Keratinocyte (primary cell): ENCODE results near the gene LHPP. TPM values are rescaled to one million over a fixed set of nuclear protein-coding genes. Genes with fewer than 3 reads are reported as not detected.
A peak's percentile ranks its signal among the peaks of the same experiment; 100 is the strongest.

Source experiments
- DNase-seq: peaks from one replicate; pipeline ENCODE4 v3.0.0-alpha.2; 2011; ENCODE audit warnings: low read depth, missing footprints, low spot score
- FAIRE-seq: peaks from 2 replicates; lab custom pipeline; 2011; peaks lifted over from hg19 to GRCh38; lab: Jason Lieb, UNC
- H2AFZ ChIP-seq: 2 replicates; pipeline ENCODE4 v1.6.0; 2012; ENCODE audit warnings: low read length, control low read depth, inconsistent platforms; ENCODE audit not compliant: control insufficient read depth
- H3K27ac ChIP-seq: 2 replicates; pipeline ENCODE4 v1.5.1; 2011; ENCODE audit warnings: low read length; ENCODE audit not compliant: control insufficient read depth, insufficient read depth
- H3K27me3 ChIP-seq: 3 replicates; pipeline ENCODE4 v1.6.0; 2011; ENCODE audit warnings: low read length; ENCODE audit not compliant: control insufficient read depth, insufficient read depth; ENCODE audit errors: extremely low read depth
- H3K36me3 ChIP-seq, 2 experiments: 2 replicates in 1 of 2; 3 replicates in 1 of 2; pipeline ENCODE4 v1.5.1; 2011; ENCODE audit warnings: low read length in 2 of 2, mild to moderate bottlenecking in 1 of 2; ENCODE audit not compliant: control insufficient read depth in 2 of 2, insufficient read depth in 2 of 2; ENCODE audit errors: extremely low read depth in 1 of 2
- H3K4me1 ChIP-seq: 3 replicates; pipeline ENCODE4 v1.5.1; 2011; ENCODE audit warnings: low read length; ENCODE audit not compliant: control insufficient read depth, insufficient read depth; ENCODE audit errors: extremely low read depth
- H3K4me2 ChIP-seq: 3 replicates; pipeline ENCODE4 v1.6.0; 2011; ENCODE audit warnings: low read depth, low read length; ENCODE audit not compliant: control insufficient read depth, insufficient read depth; ENCODE audit errors: extremely low read depth
- H3K4me3 ChIP-seq, 3 experiments: fragments of 200-600 bp in 1 of 3; sonication (generic) in 1 of 3; 2 replicates in 2 of 3; 3 replicates in 1 of 3; pipeline ENCODE4 v1.5.1; 2011 to 2016; ENCODE audit warnings: low read length in 3 of 3, mild to moderate bottlenecking in 3 of 3, control low read depth in 2 of 3, inconsistent platforms in 1 of 3, low read depth in 1 of 3, mixed read lengths in 1 of 3, mixed run types in 1 of 3, moderate library complexity in 1 of 3; ENCODE audit not compliant: control insufficient read depth in 2 of 3, insufficient read depth in 2 of 3; ENCODE audit errors: extremely low read depth in 1 of 3
- H3K79me2 ChIP-seq: 2 replicates; pipeline ENCODE4 v1.6.0; 2012; ENCODE audit warnings: low read length; ENCODE audit not compliant: control insufficient read depth, insufficient read depth
- H3K9ac ChIP-seq: 3 replicates; pipeline ENCODE4 v1.6.0; 2011; ENCODE audit warnings: low read length; ENCODE audit not compliant: control insufficient read depth, insufficient read depth; ENCODE audit errors: extremely low read depth
- H3K9me1 ChIP-seq: 3 replicates; pipeline ENCODE4 v1.6.0; 2011; ENCODE audit warnings: low read length; ENCODE audit not compliant: control insufficient read depth, insufficient read depth; ENCODE audit errors: extremely low read depth
- H3K9me3 ChIP-seq: 2 replicates; pipeline ENCODE4 v1.5.1; 2012; ENCODE audit warnings: low read depth, low read length; ENCODE audit not compliant: control insufficient read depth
- H4K20me1 ChIP-seq: 3 replicates; pipeline ENCODE4 v1.6.0; 2011; ENCODE audit warnings: low read length; ENCODE audit not compliant: control insufficient read depth, insufficient read depth; ENCODE audit errors: extremely low read depth
- CTCF ChIP-seq, 3 experiments: IDR thresholded peaks in 1 of 3; conservative IDR thresholded peaks in 1 of 3; optimal IDR thresholded peaks in 1 of 3; 2 replicates in 2 of 3; 3 replicates in 1 of 3; pipeline versions ENCODE3 to v1.5.1; 2011; ENCODE audit warnings: low read length in 3 of 3, mild to moderate bottlenecking in 3 of 3, moderate library complexity in 2 of 3, control low read depth in 1 of 3, inconsistent platforms in 1 of 3; ENCODE audit not compliant: insufficient read depth in 2 of 3; ENCODE audit errors: extremely low read depth in 1 of 3
- EZH2 ChIP-seq: IDR thresholded peaks from one replicate; pipeline ENCODE4 v1.6.1; 2012; ENCODE audit warnings: inconsistent platforms, mild to moderate bottlenecking, low read length, moderate library complexity
- dilution Hi-C: fragments of 300-500 bp; cut with MboI; formaldehyde crosslinking; loops from one replicate; pipeline ENCODE4 v1.7.0; 2020; ENCODE audit warnings: low sequenced_read_pairs; ENCODE audit not compliant: extremely low pct_ligation_motif_present
- polyA plus RNA-seq, 5 experiments: library from polyadenylated mRNA; depleted of rRNA in 3 of 5; stranded (reverse) in 3 of 5; stranded (forward) in 1 of 5; unstranded in 1 of 5; fragments of >200 nt; gene quantifications; 1 replicate in 1 of 5; 2 replicates in 3 of 5; 3 replicates in 1 of 5; pipeline versions ENCODE4 v1.2.1 to v1.2.3, GENCODE V29; 2011 to 2012; ENCODE audit warnings: missing spikeins in 2 of 5, low read depth in 1 of 5, low replicate concordance in 1 of 5

LHPP gene
- polyA plus RNA-seq, 1 donor (not counting 4 experiments of a cell fraction or from before 2014, with no cell fraction given): 13.1 TPM

- H3K79me2 ChIP-seq: peaks cover 5% of the 10 kb centered on the region
- H3K27me3 ChIP-seq: no peaks in the 10 kb centered on the region
- no peak overlapping the region for H3K4me2 ChIP-seq
- peak overlapping the region; percentile 49 for H2AFZ ChIP-seq
- FAIRE-seq (peak; percentile 36), DNase-seq (no peak)
- peaks cover 8% of the 10 kb centered on the region for H3K4me1 ChIP-seq
- no peaks in the 10 kb centered on the region for H4K20me1 ChIP-seq
- no peaks in the 10 kb centered on the region for H3K9me1 ChIP-seq
- no peak overlapping the region for H3K4me3 ChIP-seq
- dilution Hi-C loops: no loop called here
- H3K27ac ChIP-seq: no peak overlapping the region
- H3K9ac ChIP-seq: no peak overlapping the region
- H3K36me3 ChIP-seq: no peaks in the 10 kb centered on the region
- no peak for TF ChIP-seq EZH2
- H3K9me3 ChIP-seq: no peaks in the 10 kb centered on the region
Observed at GRCh38 chr10:124458889-124459288, 2.7 kb upstream of the LHPP start.

- peaks cover 7% of the 10 kb centered on the region for H3K79me2 ChIP-seq
- no peak overlapping the region for H3K9ac ChIP-seq
- no peak for FAIRE-seq
- H3K9me1 ChIP-seq: no peaks in the 10 kb centered on the region
- DNase-seq: no peak
- no peak overlapping the region for H2AFZ ChIP-seq
- no peaks in the 10 kb centered on the region for H4K20me1 ChIP-seq
- no peaks in the 10 kb centered on the region for H3K9me3 ChIP-seq
- dilution Hi-C loops: no loop called here
- no peaks in the 10 kb centered on the region for H3K36me3 ChIP-seq
- H3K4me2 ChIP-seq: no peak overlapping the region
- peaks cover 8% of the 10 kb centered on the region for H3K4me1 ChIP-seq
- H3K4me3 ChIP-seq: no peak overlapping the region
- TF ChIP-seq EZH2: no peak
- TF ChIP-seq CTCF (optimal IDR thresholded peaks at IDR 0.05 in 1 of 3, IDR thresholded peaks at IDR 0.05 in 1 of 3, conservative IDR thresholded peaks at IDR 0.05 in 1 of 3; ENCODE audit: extremely low read depth in 1 of 3, insufficient read depth in 2 of 3, low read length in 3 of 3): no peak
- H3K27ac ChIP-seq: no peak overlapping the region
- no peaks in the 10 kb centered on the region for H3K27me3 ChIP-seq
Observed at GRCh38 chr10:124459395-124459794, 2.2 kb upstream of the LHPP start.

DNA sequence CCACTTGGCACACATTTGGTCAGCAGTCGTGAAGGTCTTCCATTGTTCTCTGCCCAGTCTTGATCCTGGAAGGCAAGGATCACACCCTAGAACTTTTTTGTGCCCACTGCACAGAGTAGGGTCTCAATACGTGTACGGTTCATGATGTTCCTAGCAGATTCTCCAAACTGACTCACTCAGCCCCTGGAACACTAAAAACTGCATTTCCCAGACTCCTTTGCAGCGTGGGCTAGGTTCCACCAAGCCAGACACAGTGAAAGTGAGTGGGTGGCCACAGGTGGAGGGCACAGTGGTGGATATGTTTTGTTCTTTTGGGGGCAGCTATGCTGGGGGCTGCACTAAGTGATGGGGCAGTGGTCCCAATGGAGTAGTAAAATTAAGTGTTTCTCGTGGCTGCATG lies 1.5 kb upstream of the LHPP start:
- H3K9me3 ChIP-seq: no peaks in the 10 kb centered on the region
- DNase-seq (no peak), FAIRE-seq (no peak)
- H3K9me1 ChIP-seq: no peaks in the 10 kb centered on the region
- peaks cover 0 to 2% of the 10 kb centered on the region in 2 experiments for H3K36me3 ChIP-seq
- H2AFZ ChIP-seq: no peak overlapping the region
- no peak overlapping the region for H3K9ac ChIP-seq
- no peaks in the 10 kb centered on the region for H3K27me3 ChIP-seq
- no peaks in the 10 kb centered on the region for H4K20me1 ChIP-seq
- peaks cover 8% of the 10 kb centered on the region for H3K4me1 ChIP-seq
- H3K4me2 ChIP-seq: no peak overlapping the region
- no peak overlapping the region for H3K27ac ChIP-seq
- TF ChIP-seq CTCF (optimal IDR thresholded peaks at IDR 0.05 in 1 of 3, IDR thresholded peaks at IDR 0.05 in 1 of 3, conservative IDR thresholded peaks at IDR 0.05 in 1 of 3; ENCODE audit: extremely low read depth in 1 of 3, insufficient read depth in 2 of 3, low read length in 3 of 3) (no peak), EZH2 (no peak)
- dilution Hi-C loops: no loop called here
- H3K4me3 ChIP-seq: no peak overlapping the region
- H3K79me2 ChIP-seq: peaks cover 9% of the 10 kb centered on the region
